Ishikawa (cell line): ENCODE measurements around the gene RXYLT1.

Source experiments
- CEBPB ChIP-seq: IDR thresholded peaks from 2 replicates; pipeline ENCODE4 v1.6.1; 2012
- CREB1 ChIP-seq: IDR thresholded peaks from 2 replicates; pipeline ENCODE4 v1.6.1; 2012; ENCODE audit warnings: low read depth
- EGR1 ChIP-seq: IDR thresholded peaks from 2 replicates; pipeline ENCODE4 v1.6.1; 2012
- EP300 ChIP-seq: IDR thresholded peaks from 2 replicates; pipeline ENCODE4 v1.6.1; 2012; ENCODE audit warnings: borderline replicate concordance
- FOXM1 ChIP-seq: IDR thresholded peaks from 2 replicates; pipeline ENCODE4 v1.6.1; 2012; ENCODE audit warnings: low read depth, borderline replicate concordance
- NFIC ChIP-seq: IDR thresholded peaks from 2 replicates; pipeline ENCODE4 v1.6.1; 2012
- RAD21 ChIP-seq: IDR thresholded peaks from 2 replicates; pipeline ENCODE4 v1.6.1; 2012; ENCODE audit warnings: low read depth
- TAF1 ChIP-seq: IDR thresholded peaks from 2 replicates; pipeline ENCODE4 v1.6.1; 2012; ENCODE audit warnings: low read depth, mild to moderate bottlenecking
- TCF12 ChIP-seq: IDR thresholded peaks from 2 replicates; pipeline ENCODE4 v1.6.1; 2012; ENCODE audit warnings: low read depth
- TEAD4 ChIP-seq: IDR thresholded peaks from 2 replicates; pipeline ENCODE4 v1.6.1; 2012
- USF1 ChIP-seq: IDR thresholded peaks from 2 replicates; pipeline ENCODE4 v1.6.1; 2012
- YY1 ChIP-seq: IDR thresholded peaks from 2 replicates; pipeline ENCODE4 v1.6.1; 2012; ENCODE audit warnings: low read depth
- ZBTB7A ChIP-seq: IDR thresholded peaks from 2 replicates; pipeline ENCODE4 v1.6.1; 2012; ENCODE audit warnings: low read depth
- TF ChIP-seq, protein P1 (sequence below): IDR thresholded peaks from 2 replicates; pipeline ENCODE4 v1.6.1; 2012; ENCODE audit warnings: low read depth, mild to moderate bottlenecking
- TF ChIP-seq, protein P2 (sequence below): IDR thresholded peaks from 2 replicates; pipeline ENCODE4 v1.6.1; 2012

The RXYLT1 gene, protein sequence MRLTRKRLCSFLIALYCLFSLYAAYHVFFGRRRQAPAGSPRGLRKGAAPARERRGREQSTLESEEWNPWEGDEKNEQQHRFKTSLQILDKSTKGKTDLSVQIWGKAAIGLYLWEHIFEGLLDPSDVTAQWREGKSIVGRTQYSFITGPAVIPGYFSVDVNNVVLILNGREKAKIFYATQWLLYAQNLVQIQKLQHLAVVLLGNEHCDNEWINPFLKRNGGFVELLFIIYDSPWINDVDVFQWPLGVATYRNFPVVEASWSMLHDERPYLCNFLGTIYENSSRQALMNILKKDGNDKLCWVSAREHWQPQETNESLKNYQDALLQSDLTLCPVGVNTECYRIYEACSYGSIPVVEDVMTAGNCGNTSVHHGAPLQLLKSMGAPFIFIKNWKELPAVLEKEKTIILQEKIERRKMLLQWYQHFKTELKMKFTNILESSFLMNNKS

GRCh38 chr12:63779498-63780481, at the start of gene RXYLT1:
RXYLT1 (plus strand) TSS chr12:63779909; CDS start chr12:63779961, 52 bp downstream.
- TF ChIP-seq EGR1 (peak; percentile 39; the same call in 1 of the 2 replicates), TCF12 (0 out of 2 replicates have a peak, but pooled peaks have one; percentile 63), ZBTB7A (peak; percentile 94; the same call in 1 of the 2 replicates), CEBPB (no peak; the same call in 1 of the 2 replicates), NFIC (no peak; the same call in 1 of the 2 replicates), EP300 (no peak), TEAD4 (0 out of 2 replicates have a peak, but pooled peaks have one; percentile 11), TAF1 (peak; percentile 80), FOXM1 (no peak), CREB1 (no peak), USF1 (peak; percentile 6; the same call in 1 of the 2 replicates), RAD21 (no peak), YY1 (0 out of 2 replicates have a peak, but pooled peaks have one; percentile 69)
- TF ChIP-seq, protein P1, sequence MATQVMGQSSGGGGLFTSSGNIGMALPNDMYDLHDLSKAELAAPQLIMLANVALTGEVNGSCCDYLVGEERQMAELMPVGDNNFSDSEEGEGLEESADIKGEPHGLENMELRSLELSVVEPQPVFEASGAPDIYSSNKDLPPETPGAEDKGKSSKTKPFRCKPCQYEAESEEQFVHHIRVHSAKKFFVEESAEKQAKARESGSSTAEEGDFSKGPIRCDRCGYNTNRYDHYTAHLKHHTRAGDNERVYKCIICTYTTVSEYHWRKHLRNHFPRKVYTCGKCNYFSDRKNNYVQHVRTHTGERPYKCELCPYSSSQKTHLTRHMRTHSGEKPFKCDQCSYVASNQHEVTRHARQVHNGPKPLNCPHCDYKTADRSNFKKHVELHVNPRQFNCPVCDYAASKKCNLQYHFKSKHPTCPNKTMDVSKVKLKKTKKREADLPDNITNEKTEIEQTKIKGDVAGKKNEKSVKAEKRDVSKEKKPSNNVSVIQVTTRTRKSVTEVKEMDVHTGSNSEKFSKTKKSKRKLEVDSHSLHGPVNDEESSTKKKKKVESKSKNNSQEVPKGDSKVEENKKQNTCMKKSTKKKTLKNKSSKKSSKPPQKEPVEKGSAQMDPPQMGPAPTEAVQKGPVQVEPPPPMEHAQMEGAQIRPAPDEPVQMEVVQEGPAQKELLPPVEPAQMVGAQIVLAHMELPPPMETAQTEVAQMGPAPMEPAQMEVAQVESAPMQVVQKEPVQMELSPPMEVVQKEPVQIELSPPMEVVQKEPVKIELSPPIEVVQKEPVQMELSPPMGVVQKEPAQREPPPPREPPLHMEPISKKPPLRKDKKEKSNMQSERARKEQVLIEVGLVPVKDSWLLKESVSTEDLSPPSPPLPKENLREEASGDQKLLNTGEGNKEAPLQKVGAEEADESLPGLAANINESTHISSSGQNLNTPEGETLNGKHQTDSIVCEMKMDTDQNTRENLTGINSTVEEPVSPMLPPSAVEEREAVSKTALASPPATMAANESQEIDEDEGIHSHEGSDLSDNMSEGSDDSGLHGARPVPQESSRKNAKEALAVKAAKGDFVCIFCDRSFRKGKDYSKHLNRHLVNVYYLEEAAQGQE, result no peak; the same call in 1 of the 2 replicates
- TF ChIP-seq, protein P2, sequence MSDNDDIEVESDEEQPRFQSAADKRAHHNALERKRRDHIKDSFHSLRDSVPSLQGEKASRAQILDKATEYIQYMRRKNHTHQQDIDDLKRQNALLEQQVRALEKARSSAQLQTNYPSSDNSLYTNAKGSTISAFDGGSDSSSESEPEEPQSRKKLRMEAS, result peak; percentile 99

DNA sequence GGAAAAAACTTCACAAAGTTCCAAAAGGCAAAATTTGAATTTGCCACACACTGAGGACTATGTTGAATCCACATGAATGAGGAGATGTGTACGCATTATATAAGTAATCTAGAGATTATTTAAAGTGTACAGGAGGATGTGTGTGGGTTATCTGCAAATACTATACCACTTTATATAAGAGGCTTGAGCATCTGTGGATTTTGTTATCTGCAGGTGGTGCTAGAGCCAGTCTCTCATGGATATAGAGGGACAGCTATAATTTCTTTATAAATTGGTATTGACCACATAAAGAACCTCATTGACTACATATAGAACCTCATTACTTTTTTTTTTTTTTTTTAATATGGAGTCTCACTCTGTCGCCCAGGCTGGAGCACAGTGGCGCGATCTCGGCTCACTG, 32.2 kb upstream of the RXYLT1 start:
- TF ChIP-seq FOXM1, result no peak
- no peak for TF ChIP-seq YY1
- TF ChIP-seq TAF1, result no peak
- no peak for TF ChIP-seq NFIC
- TF ChIP-seq, protein P1, result no peak
- TF ChIP-seq ZBTB7A, result no peak
- no peak for TF ChIP-seq USF1
- TF ChIP-seq TCF12, result no peak
- no peak for TF ChIP-seq CREB1
- no peak for TF ChIP-seq EP300
- TF ChIP-seq TEAD4, result no peak

GRCh38 chr12:63752283-63752682, 27.4 kb upstream of the RXYLT1 start:
- TF ChIP-seq EGR1, result no peak
- no peak for TF ChIP-seq EP300
- TF ChIP-seq RAD21, result no peak
- TF ChIP-seq TCF12, result no peak
- no peak for TF ChIP-seq NFIC
- TF ChIP-seq, protein P2, result no peak
- TF ChIP-seq, protein P1, result no peak
- no peak for TF ChIP-seq YY1
